H1 (cell line): ENCODE measurements around the gene KLHL1.

Experiments
- CEBPB ChIP-seq: IDR thresholded peaks from 2 replicates; pipeline ENCODE4 v1.6.1; 2012; ENCODE audit warnings: low read depth, low read length
- CHD2 ChIP-seq: IDR thresholded peaks from 2 replicates; pipeline ENCODE4 v1.6.1; 2012; ENCODE audit warnings: low read length, improper control_type of control experiment
- CREB1 ChIP-seq: IDR thresholded peaks from 2 replicates; pipeline ENCODE4 v1.6.1; 2012; ENCODE audit warnings: inconsistent platforms
- EP300 ChIP-seq, 2 experiments: IDR thresholded peaks; 1 replicate in 1 of 2; 2 replicates in 1 of 2; pipeline ENCODE4 v1.6.1; 2011 to 2012; ENCODE audit warnings: low read depth in 2 of 2, low read length in 2 of 2, mild to moderate bottlenecking in 2 of 2, borderline replicate concordance in 1 of 2, inconsistent platforms in 1 of 2, moderate library complexity in 1 of 2
- HDAC6 ChIP-seq: IDR thresholded peaks from one replicate; pipeline ENCODE4 v1.7.1; 2012; ENCODE audit warnings: low read depth, mild to moderate bottlenecking, inconsistent platforms, low read length, moderate library complexity
- JUND ChIP-seq: IDR thresholded peaks from 2 replicates; pipeline ENCODE4 v1.6.1; 2011; ENCODE audit warnings: mild to moderate bottlenecking, improper control_type of control experiment, low read length
- KDM4A ChIP-seq: IDR thresholded peaks from one replicate; pipeline ENCODE4 v1.7.1; 2012; ENCODE audit warnings: low read depth, mild to moderate bottlenecking, moderate library complexity, low read length, inconsistent platforms; ENCODE audit not compliant: severe bottlenecking
- POLR2A ChIP-seq, 2 experiments: IDR thresholded peaks; 1 replicate in 1 of 2; 2 replicates in 1 of 2; pipeline ENCODE4 v1.6.1; 2011; ENCODE audit warnings: low read depth in 2 of 2, low read length in 2 of 2, mild to moderate bottlenecking in 2 of 2; ENCODE audit errors: control extremely low read depth in 1 of 2
- POLR2AphosphoS5 ChIP-seq: IDR thresholded peaks from 2 replicates; pipeline ENCODE4 v1.6.1; 2011; ENCODE audit warnings: low read depth, low read length
- RFX5 ChIP-seq: IDR thresholded peaks from 2 replicates; pipeline ENCODE4 v1.6.1; 2011; ENCODE audit warnings: low read depth, low read length, improper control_type of control experiment, borderline replicate concordance
- RXRA ChIP-seq: IDR thresholded peaks from 2 replicates; pipeline ENCODE4 v1.6.1; 2011; ENCODE audit warnings: low read depth, mild to moderate bottlenecking, low read length, moderate library complexity; ENCODE audit not compliant: insufficient read depth
- TF ChIP-seq, protein P1 (sequence below), 3 experiments: IDR thresholded peaks; 1 replicate in 2 of 3; 2 replicates in 1 of 3; pipeline versions ENCODE4 v1.5.1 to v1.6.1; 2011; ENCODE audit warnings: low read length in 3 of 3, mild to moderate bottlenecking in 3 of 3, inconsistent platforms in 2 of 3, low read depth in 1 of 3, moderate library complexity in 1 of 3; ENCODE audit not compliant: insufficient read depth in 1 of 3; ENCODE audit errors: control extremely low read depth in 1 of 3

DNA sequence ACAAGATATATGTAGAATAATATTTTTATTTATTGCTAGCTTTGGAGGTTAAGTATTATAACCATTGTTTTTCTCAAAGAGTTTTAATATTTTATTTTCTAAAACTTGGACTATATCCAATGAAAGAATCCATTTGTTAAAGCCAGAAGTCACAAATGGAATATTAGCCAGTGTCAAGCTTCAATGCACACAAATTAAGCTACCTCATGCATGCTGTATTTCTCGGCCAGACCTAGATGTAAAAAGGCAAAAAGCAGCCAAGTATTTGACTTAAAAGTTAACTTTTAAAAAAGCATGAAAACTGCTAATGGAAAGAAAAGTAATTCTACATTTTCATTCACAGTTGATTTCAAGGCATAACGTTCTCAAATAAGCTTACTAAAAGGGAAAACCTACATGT, 160.7 kb downstream of the KLHL1 start:
- TF ChIP-seq POLR2A (IDR thresholded peaks at IDR 0.05; ENCODE audit: control extremely low read depth in 1 of 2, low read depth in 2 of 2, low read length in 2 of 2) (no peak), POLR2AphosphoS5 (no peak), EP300 (IDR thresholded peaks at IDR 0.05; ENCODE audit: borderline replicate concordance in 1 of 2, low read depth in 2 of 2, low read length in 2 of 2) (no peak), CREB1 (no peak), RFX5 (no peak), HDAC6 (no peak), CHD2 (no peak), KDM4A (no peak), RXRA (no peak), JUND (no peak), CEBPB (no peak)
- TF ChIP-seq, protein P1, sequence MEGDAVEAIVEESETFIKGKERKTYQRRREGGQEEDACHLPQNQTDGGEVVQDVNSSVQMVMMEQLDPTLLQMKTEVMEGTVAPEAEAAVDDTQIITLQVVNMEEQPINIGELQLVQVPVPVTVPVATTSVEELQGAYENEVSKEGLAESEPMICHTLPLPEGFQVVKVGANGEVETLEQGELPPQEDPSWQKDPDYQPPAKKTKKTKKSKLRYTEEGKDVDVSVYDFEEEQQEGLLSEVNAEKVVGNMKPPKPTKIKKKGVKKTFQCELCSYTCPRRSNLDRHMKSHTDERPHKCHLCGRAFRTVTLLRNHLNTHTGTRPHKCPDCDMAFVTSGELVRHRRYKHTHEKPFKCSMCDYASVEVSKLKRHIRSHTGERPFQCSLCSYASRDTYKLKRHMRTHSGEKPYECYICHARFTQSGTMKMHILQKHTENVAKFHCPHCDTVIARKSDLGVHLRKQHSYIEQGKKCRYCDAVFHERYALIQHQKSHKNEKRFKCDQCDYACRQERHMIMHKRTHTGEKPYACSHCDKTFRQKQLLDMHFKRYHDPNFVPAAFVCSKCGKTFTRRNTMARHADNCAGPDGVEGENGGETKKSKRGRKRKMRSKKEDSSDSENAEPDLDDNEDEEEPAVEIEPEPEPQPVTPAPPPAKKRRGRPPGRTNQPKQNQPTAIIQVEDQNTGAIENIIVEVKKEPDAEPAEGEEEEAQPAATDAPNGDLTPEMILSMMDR (IDR thresholded peaks at IDR 0.05; ENCODE audit: control extremely low read depth in 1 of 3, insufficient read depth in 1 of 3, low read depth in 1 of 3, low read length in 3 of 3) = no peak
